Psoas muscle (tissue), 8 donors: ENCODE data around the gene APLNR. TPM values are rescaled to one million over a fixed set of nuclear protein-coding genes. Genes with fewer than 3 reads are reported as not detected.

Experiments used
- ATAC-seq, 4 donors: fragments of 200-7000 bp; cut with Tn5 transposase; one replicate each; pipeline ENCODE4 v1.9.1; 2020; ENCODE audit warnings: moderate library complexity in 3 of 4, mild to moderate bottlenecking in 2 of 4
- DNase-seq, 2 donors: peaks; one replicate each; pipeline ENCODE4 v3.0.0-alpha.2; 2020
- H3K27ac ChIP-seq: fragments of 200-600 bp; one replicate; pipeline ENCODE4 v1.8.0; 2022
- H3K27me3 ChIP-seq, 3 donors: fragments of 200-600 bp in 1 of 3; one replicate each; pipeline versions ENCODE4 v1.6.1 to v1.8.0; 2013 to 2022; ENCODE audit warnings: low read length in 2 of 3, mild to moderate bottlenecking in 2 of 3, moderate library complexity in 1 of 3; ENCODE audit not compliant: insufficient read depth in 3 of 3
- H3K36me3 ChIP-seq, 2 donors: fragments of 200-600 bp in 1 of 2; one replicate each; pipeline versions ENCODE4 v1.6.1 to v1.8.0; 2013 to 2022; ENCODE audit warnings: low read depth in 1 of 2, mild to moderate bottlenecking in 1 of 2, moderate library complexity in 1 of 2; ENCODE audit not compliant: insufficient read depth in 1 of 2
- H3K4me1 ChIP-seq: fragments of 200-600 bp; one replicate; pipeline ENCODE4 v1.8.0; 2022
- H3K4me3 ChIP-seq: fragments of 200-600 bp; one replicate; pipeline ENCODE4 v1.8.0; 2022; ENCODE audit warnings: mild to moderate bottlenecking
- H3K9me3 ChIP-seq: fragments of 200-600 bp; one replicate; pipeline ENCODE4 v1.8.0; 2022
- WGBS, 3 donors: extraction: QIAGEN DNeasy Blood & Tissue Kit; methylation state at CpG; one replicate each; pipeline versions ENCODE4 v1.1.6 to v1.1.7; 2013; 5-methylcytosine and 5-hydroxymethylcytosine counted together
- intact Hi-C, 2 donors: fragments of 100-400 bp; cut with DNase I; formaldehyde crosslinking; loops; one replicate each; pipeline versions ENCODE4 v1.11.0 to v1.14.2; 2022
- polyA plus RNA-seq, 3 donors: library from polyadenylated mRNA; stranded (reverse); fragments of 200-250 nt; gene quantifications; one replicate each; pipeline ENCODE4 v1.2.3, GENCODE V29; 2013
- total RNA-seq, 4 donors: library from RNA; stranded (reverse); fragmentation: NEBNext Ultra II Directional in 2 of 4; extraction: Animal tissue kit (Norgen Biotek cat#: 25700) in 2 of 4; gene quantifications; one replicate each; pipeline versions ENCODE4 v1.2.1 to v1.2.4, GENCODE V29; 2021 to 2023
- TF ChIP-seq, protein P1 (sequence below): fragments of 200-600 bp; IDR thresholded peaks from one replicate; pipeline ENCODE4 v1.8.0; 2022; ENCODE audit warnings: antibody characterized with exemption
- donor health status: healthy with polysubstance abuse.
- donor health status: DM: no; HTN: no; CAD: no; lungs with moderate emphysema.
- donor health status: Bipolar disorder and iron deficiency.
- donor health status: healthy.
- donor health status: DM: yes; HTN: yes; CAD: no.
- donor health status: DM: no; HTN: no; CAD: no.
- donor health status: DM: no; HTN: no; CAD: no.
- donor health status: DM: yes; HTN: yes; CAD: no.

Gene APLNR
- total and polyA plus RNA-seq, 7 donors: 0.75 to 17.0 (median 3.5) TPM

DNA sequence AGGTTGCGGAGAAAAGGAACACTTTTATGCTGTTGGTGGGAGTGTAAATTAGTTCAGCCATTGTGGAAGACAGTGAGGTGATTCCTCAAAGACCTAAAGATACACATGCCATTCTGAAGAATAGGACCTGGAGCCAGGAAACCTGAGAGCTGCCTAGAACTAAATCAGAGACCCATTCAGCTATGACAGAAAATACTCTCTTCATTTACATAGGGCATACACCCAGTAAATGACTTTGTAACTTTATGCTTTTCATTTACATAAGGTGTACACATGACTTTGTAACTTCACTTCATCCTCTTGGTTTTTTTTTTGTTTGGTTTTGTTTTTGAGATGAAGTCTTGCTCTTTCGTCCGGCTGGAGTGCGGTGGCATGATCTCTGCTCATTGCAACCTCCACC lies 25.1 kb upstream of the APLNR start:
- TF ChIP-seq, protein P1, sequence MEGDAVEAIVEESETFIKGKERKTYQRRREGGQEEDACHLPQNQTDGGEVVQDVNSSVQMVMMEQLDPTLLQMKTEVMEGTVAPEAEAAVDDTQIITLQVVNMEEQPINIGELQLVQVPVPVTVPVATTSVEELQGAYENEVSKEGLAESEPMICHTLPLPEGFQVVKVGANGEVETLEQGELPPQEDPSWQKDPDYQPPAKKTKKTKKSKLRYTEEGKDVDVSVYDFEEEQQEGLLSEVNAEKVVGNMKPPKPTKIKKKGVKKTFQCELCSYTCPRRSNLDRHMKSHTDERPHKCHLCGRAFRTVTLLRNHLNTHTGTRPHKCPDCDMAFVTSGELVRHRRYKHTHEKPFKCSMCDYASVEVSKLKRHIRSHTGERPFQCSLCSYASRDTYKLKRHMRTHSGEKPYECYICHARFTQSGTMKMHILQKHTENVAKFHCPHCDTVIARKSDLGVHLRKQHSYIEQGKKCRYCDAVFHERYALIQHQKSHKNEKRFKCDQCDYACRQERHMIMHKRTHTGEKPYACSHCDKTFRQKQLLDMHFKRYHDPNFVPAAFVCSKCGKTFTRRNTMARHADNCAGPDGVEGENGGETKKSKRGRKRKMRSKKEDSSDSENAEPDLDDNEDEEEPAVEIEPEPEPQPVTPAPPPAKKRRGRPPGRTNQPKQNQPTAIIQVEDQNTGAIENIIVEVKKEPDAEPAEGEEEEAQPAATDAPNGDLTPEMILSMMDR: no peak
- H3K27me3 ChIP-seq: no peaks in the 10 kb centered on the region
- intact Hi-C loops: no loop called here
- ATAC-seq (no peak), DNase-seq (no peak)
- 67 to 70% (median 67%) methylated on average over 4 of the region's 4 CpGs for WGBS, 3 donors
- no peak overlapping the region for H3K27ac ChIP-seq
- no peaks in the 10 kb centered on the region for H3K4me1 ChIP-seq
- H3K4me3 ChIP-seq: no peak overlapping the region
- H3K36me3 ChIP-seq: no peaks in the 10 kb centered on the region
- H3K9me3 ChIP-seq: no peaks in the 10 kb centered on the region

DNA sequence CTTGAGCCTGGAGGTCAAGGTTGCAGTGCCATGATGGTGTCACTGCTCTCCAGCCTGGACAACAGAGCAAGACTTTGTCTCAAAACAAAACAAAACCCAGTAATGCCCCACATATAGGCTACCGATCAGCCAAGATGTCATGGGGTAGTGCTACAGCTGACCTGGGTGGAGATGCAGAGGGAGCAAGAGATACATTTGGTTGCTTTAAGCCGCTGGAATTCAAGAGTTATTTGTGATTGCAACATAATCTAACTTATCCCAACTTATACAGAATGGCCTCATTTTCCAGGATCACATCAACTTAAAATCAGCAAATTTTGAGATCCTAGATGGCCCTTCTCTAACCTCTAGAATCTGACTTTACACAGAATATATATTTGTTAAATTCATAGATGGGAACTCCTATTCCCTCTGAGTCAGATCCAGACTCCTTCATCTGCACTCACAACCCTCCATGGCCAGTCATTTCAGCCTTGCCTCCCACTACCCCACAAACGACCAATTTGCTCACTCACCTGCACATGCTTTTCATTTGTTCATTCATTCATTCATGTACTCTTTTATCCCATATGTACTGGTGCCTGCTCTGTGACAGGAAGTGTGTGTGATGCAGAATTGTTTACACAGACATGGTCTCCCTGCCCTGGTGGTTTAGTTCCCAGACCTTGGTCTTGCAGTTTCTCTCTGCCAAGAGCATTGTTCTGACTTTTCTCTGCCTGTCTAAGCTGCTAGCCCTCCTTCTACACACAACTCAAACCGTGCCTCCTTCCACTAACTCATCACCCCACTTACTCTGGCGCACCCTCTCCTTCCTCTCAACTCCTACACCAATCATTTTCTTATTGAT lies 24.1 kb upstream of the APLNR start:
- DNase-seq (no peak), ATAC-seq (no peak)
- TF ChIP-seq, protein P1: no peak
- intact Hi-C loops: no loop called here
- H3K4me1 ChIP-seq: no peaks in the 10 kb centered on the region
- H3K36me3 ChIP-seq: no peaks in the 10 kb centered on the region
- H3K27ac ChIP-seq: no peak overlapping the region
- no peak overlapping the region for H3K4me3 ChIP-seq
- H3K9me3 ChIP-seq: no peaks in the 10 kb centered on the region
- no peaks in the 10 kb centered on the region for H3K27me3 ChIP-seq
- 57 to 59% (median 58%) methylated on average over 5 of the region's 5 CpGs for WGBS, 3 donors

GRCh38 chr11:57256119-57256518 lies 19.1 kb upstream of the APLNR start:
- peaks cover 8% of the 10 kb centered on the region for H3K4me1 ChIP-seq
- DNase-seq (no peak), ATAC-seq (no peak)
- intact Hi-C loops: no loop called here
- no peaks in the 10 kb centered on the region for H3K36me3 ChIP-seq
- TF ChIP-seq, protein P1: no peak
- H3K4me3 ChIP-seq: no peak overlapping the region
- no peak overlapping the region for H3K27ac ChIP-seq
- H3K27me3 ChIP-seq: peaks cover 0 to 6% (median 2%) of the 10 kb centered on the region in 3 donors
- no peaks in the 10 kb centered on the region for H3K9me3 ChIP-seq

DNA sequence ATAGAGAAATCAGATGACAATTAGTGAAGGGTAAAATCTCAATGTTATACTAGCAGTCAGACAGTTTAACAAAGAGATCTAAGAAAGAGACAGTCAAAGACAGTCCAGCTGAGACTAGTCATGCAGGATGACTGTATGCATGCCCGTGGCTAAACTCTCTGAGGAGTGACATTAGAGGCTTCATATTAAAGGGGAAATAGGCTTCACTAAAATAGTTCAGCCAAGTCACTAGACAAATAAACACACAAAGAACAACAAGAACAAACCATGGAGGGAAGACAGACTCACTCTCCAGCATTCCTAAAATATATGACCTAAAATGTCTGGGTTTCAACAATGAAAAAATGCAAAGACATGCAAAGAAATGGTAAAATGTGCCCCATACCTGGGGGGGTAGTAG lies 18.6 kb upstream of the APLNR start:
- Histone ChIP-seq H3K4me3 (no peak overlapping the region), H3K27ac (no peak overlapping the region), H3K36me3 (no peaks in the 10 kb centered on the region), H3K27me3 (peaks cover 0 to 6% (median 2%) of the 10 kb centered on the region in 3 donors), H3K9me3 (no peaks in the 10 kb centered on the region), H3K4me1 (peaks cover 13% of the 10 kb centered on the region)
- intact Hi-C loops: no loop called here
- TF ChIP-seq, protein P1: no peak
- DNase-seq (no peak), ATAC-seq (no peak)
- WGBS, 3 donors: 12 to 23% (median 19%) methylated on average over 1 of the region's 1 CpG

- TF ChIP-seq, protein P1: no peak
- Histone ChIP-seq H3K27ac (no peak overlapping the region), H3K4me3 (no peak overlapping the region), H3K4me1 (peaks cover 14% of the 10 kb centered on the region), H3K9me3 (no peaks in the 10 kb centered on the region), H3K27me3 (peaks cover 0 to 6% (median 2%) of the 10 kb centered on the region in 3 donors), H3K36me3 (no peaks in the 10 kb centered on the region)
- intact Hi-C loops: no loop called here
- no peak for DNase-seq
- ATAC-seq: no peak
Measured at GRCh38 chr11:57254631-57255030, 17.6 kb upstream of the APLNR start.
